GM12878 (cell line): ENCODE results near the gene C19orf47. TPM values are rescaled to one million over a fixed set of nuclear protein-coding genes. Genes with fewer than 3 reads are reported as not detected.
A peak's percentile ranks its signal among the peaks of the same experiment; 100 is the strongest.

ENCODE experiments used
- ATAC-seq: fragments of 200-7000 bp; cut with Tn5 transposase; 3 replicates; pipeline ENCODE4 v1.9.1; 2020; ENCODE audit warnings: mild to moderate bottlenecking, moderate library complexity
- BruUV-seq: library from RNA; stranded (reverse); fragments of 400-500 nt; replicated peaks from 2 replicates; lab custom pipeline; 2021; lab: Mats Ljungman, UMichigan
- CTCF ChIA-PET: fragments of 300-600 bp; sonication (Branson Sonifier 250); formaldehyde crosslinking; extraction: SDS; loops from one replicate; lab custom pipeline; 2021; ENCODE audit warnings: inconsistent platforms; lab: Yijun Ruan, JAX
- POLR2A ChIA-PET: fragments of 350-600 bp; formaldehyde crosslinking; extraction: SDS; loops from one replicate; lab custom pipeline; 2021; ENCODE audit warnings: inconsistent platforms; lab: Charles Lee
- RAD21 ChIA-PET: fragments of 300-600 bp; sonication (Branson Sonifier 250); formaldehyde crosslinking; loops from one replicate; lab custom pipeline; 2023; ENCODE audit warnings: antibody characterized with exemption; ENCODE audit not compliant: unreplicated experiment; lab: Charles Lee
- SMC1A ChIA-PET: fragments of 300-600 bp; sonication (Branson Sonifier 250); formaldehyde crosslinking; loops from one replicate; lab custom pipeline; 2023; ENCODE audit not compliant: unreplicated experiment, uncharacterized antibody; lab: Charles Lee
- DNase-seq: peaks from one replicate; pipeline ENCODE4 v3.0.0-alpha.2; 2011; ENCODE audit warnings: low read depth, low spot score
- FAIRE-seq: peaks from 3 replicates; lab custom pipeline; 2011; peaks lifted over from hg19 to GRCh38; lab: Jason Lieb, UNC
- H2AFZ ChIP-seq: 2 replicates; pipeline ENCODE4 v1.6.0; 2011; ENCODE audit warnings: low read depth, low read length, control low read depth; ENCODE audit not compliant: control insufficient read depth
- H3K27ac ChIP-seq: 2 replicates; pipeline ENCODE4 v1.5.1; 2011; ENCODE audit warnings: control low read depth; ENCODE audit not compliant: control insufficient read depth, insufficient read depth
- H3K27me3 ChIP-seq, 2 experiments: replicated peaks in 1 of 2; 2 replicates each; pipeline versions ENCODE4 v1.6.0 to v1.6.1; 2011; ENCODE audit warnings: low read length in 1 of 2; ENCODE audit not compliant: control insufficient read depth in 2 of 2, insufficient read depth in 2 of 2
- H3K36me3 ChIP-seq, 2 experiments: 2 replicates each; pipeline ENCODE4 v1.5.1; 2011; ENCODE audit warnings: low read length in 1 of 2; ENCODE audit not compliant: control insufficient read depth in 2 of 2, insufficient read depth in 2 of 2
- H3K4me1 ChIP-seq: 2 replicates; pipeline ENCODE4 v1.6.1; 2011; ENCODE audit warnings: mild to moderate bottlenecking, low read length, moderate library complexity, mixed read lengths; ENCODE audit not compliant: control insufficient read depth, insufficient read depth
- H3K4me2 ChIP-seq: 2 replicates; pipeline ENCODE4 v1.6.0; 2011; ENCODE audit warnings: control low read depth; ENCODE audit not compliant: control insufficient read depth, insufficient read depth
- H3K4me3 ChIP-seq: fragments of 200-600 bp; sonication (generic); 2 replicates; pipeline ENCODE4 v1.5.1; 2016
- H3K79me2 ChIP-seq: 2 replicates; pipeline ENCODE4 v1.6.0; 2011; ENCODE audit warnings: low read length; ENCODE audit not compliant: control insufficient read depth, insufficient read depth
- H3K9ac ChIP-seq: 2 replicates; pipeline ENCODE4 v1.8.0; 2011; ENCODE audit warnings: low read length, control low read depth, mixed read lengths; ENCODE audit not compliant: control insufficient read depth, insufficient read depth
- H3K9me3 ChIP-seq: replicated peaks from 3 replicates; pipeline ENCODE4 v1.5.1; 2011; ENCODE audit warnings: mild to moderate bottlenecking, low read length; ENCODE audit not compliant: control insufficient read depth, insufficient read depth
- H4K20me1 ChIP-seq: 2 replicates; pipeline ENCODE4 v1.6.0; 2011; ENCODE audit not compliant: control insufficient read depth, insufficient read depth
- FOS ChIP-seq: IDR thresholded peaks from 3 replicates; pipeline ENCODE4 v1.6.1; 2011; ENCODE audit warnings: borderline replicate concordance; ENCODE audit not compliant: insufficient read length; ENCODE audit errors: extremely low read depth
- HDGF ChIP-seq: fragments of 450-650 bp; IDR thresholded peaks from 2 replicates; pipeline ENCODE4 v1.6.1; 2016; ENCODE audit warnings: antibody characterized with exemption
- NBN ChIP-seq: fragments of 450-650 bp; IDR thresholded peaks from 2 replicates; pipeline ENCODE4 v1.6.1; 2016
- RAD51 ChIP-seq: fragments of 450-650 bp; IDR thresholded peaks from 2 replicates; pipeline ENCODE4 v1.6.1; 2016; ENCODE audit warnings: moderate library complexity, mild to moderate bottlenecking, inconsistent platforms
- SIN3A ChIP-seq: IDR thresholded peaks from 2 replicates; pipeline ENCODE4 v1.6.1; 2012; ENCODE audit warnings: low read depth, low read length, improper control_type of control experiment
- WGBS: methylation state at CpG from one replicate; pipeline ENCODE4 v1.1.6; 2016; ENCODE audit warnings: low lambda C conversion rate; ENCODE audit not compliant: insufficient replicate concordance, insufficient coverage; ENCODE audit errors: missing lambda C conversion rate; 5-methylcytosine and 5-hydroxymethylcytosine counted together
- in situ Hi-C: fragments of 300-500 bp; cut with MboI; formaldehyde crosslinking; loops from 9 replicates; pipeline ENCODE4 v1.14.3; 2018; ENCODE audit warnings: mixed read lengths
- intact Hi-C: fragments of 100-400 bp; cut with micrococcal nuclease; formaldehyde crosslinking; loops from one replicate; pipeline ENCODE4 v1.14.2; 2022; ENCODE audit not compliant: unreplicated experiment
- polyA plus RNA-seq, 11 experiments: library from polyadenylated mRNA; depleted of rRNA in 4 of 11; unstranded in 6 of 11; stranded (reverse) in 5 of 11; fragments of >200 nt; fragmentation: Nextera tagmentation in 4 of 11; fragmentation: Illumina TruSeq in 1 of 11; extraction: Ambion mirVana in 4 of 11; extraction: Trizol in 1 of 11; gene quantifications; 1 replicate in 1 of 11; 2 replicates in 10 of 11; pipeline versions ENCODE4 v1.2.1 to v1.2.3, GENCODE V29; 2011 to 2016; ENCODE audit warnings: inconsistent platforms in 2 of 11, missing spikeins in 2 of 11, low read depth in 1 of 11
- total RNA-seq, 4 experiments: library from RNA; depleted of rRNA in 3 of 4; stranded (reverse); fragments of >200 nt in 3 of 4; fragmentation: Illumina TruSeq in 1 of 4; extraction: Trizol in 1 of 4; gene quantifications; 2 replicates each; pipeline versions ENCODE4 v1.2.1 to v1.2.3, GENCODE V29; 2013 to 2021

C19orf47 gene
- total and polyA plus RNA-seq, 10 of the 15 experiments (the other 5 are each of a cell fraction or from before 2014, with no cell fraction given), result 0.11 to 29.1 (median 20.2) TPM

DNA sequence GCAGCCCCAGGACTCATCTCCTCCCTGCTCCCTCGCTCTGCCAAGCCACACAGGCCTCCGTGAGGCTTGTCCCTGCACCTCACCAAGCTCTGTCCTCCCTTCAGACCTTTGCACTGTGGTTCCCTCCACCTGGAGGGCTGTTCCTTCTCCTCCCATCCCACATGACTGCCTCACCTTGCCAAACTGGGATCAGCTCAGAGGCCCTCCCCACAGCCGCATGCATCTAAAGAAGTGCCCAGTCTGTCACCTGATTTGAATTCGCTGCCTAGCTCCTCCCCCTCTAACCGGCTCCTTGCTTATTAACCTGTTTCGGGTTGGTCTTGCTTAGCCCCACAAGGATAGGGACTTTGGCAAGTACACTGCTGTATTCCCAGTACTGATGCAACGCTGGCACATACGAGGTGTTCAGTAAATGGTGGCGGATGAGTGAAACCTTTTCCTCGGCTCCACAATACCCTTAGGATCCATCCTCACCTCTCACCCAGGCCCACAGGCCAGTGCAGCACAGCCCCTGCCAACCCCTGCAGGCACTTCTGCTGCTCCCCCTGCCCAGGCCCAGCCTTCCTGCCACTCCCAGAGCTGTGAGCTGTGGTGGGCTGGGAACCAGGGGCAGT is 67.5 kb downstream of the C19orf47 start:
- CTCF ChIA-PET, result interaction anchor here (1.0 to 2.3 kb wide), 2 partner anchors 18 to 183 kb away, joined by 4 to 6 read pairs; no protein-coding TSS in a partner anchor
- H3K4me3 ChIP-seq, result peak overlapping the region; percentile 59

More for the DNA sequence above, 67.5 kb downstream of the C19orf47 start:
- WGBS, result 81% methylated on average over 10 of the region's 10 CpGs
- H3K79me2 ChIP-seq, result peaks cover 82% of the 10 kb centered on the region
- H3K27me3 ChIP-seq, result no peaks in the 10 kb centered on the region
- intact Hi-C loops, result no loop called here
- peaks cover 2% of the 10 kb centered on the region for H4K20me1 ChIP-seq
- no peaks in the 10 kb centered on the region for H3K9me3 ChIP-seq
- BruUV-seq, result no TSS peak
- H3K4me2 ChIP-seq, result peak overlapping the region; percentile 70
- ChIA-PET POLR2A (interaction anchor here (0.7 kb wide), 1 partner anchor 246 kb away, joined by 3 read pairs; no protein-coding TSS in a partner anchor), SMC1A (interaction anchor here (1.0 to 1.3 kb wide), 2 partner anchors 24 to 90 kb away, joined by 3 read pairs; no protein-coding TSS in a partner anchor), RAD21 (interaction anchor here (0.7 to 1.7 kb wide), 5 partner anchors 25 to 185 kb away, joined by 3 to 6 read pairs (median 4); partner anchors contain the start of gene BLVRB)
- DNase-seq, result no peak
- FAIRE-seq, result no peak
- TF ChIP-seq NBN (0 out of 2 replicates have a peak, but pooled peaks have one; percentile 30), HDGF (peak; percentile 56; the same call in 1 of the 2 replicates), RAD51 (0 out of 2 replicates have a peak, but pooled peaks have one; percentile 35), FOS (no peak), SIN3A (0 out of 2 replicates have a peak, but pooled peaks have one; percentile 36)
- H2AFZ ChIP-seq, result no peak overlapping the region
- H3K4me1 ChIP-seq, result peaks cover 18% of the 10 kb centered on the region
- peaks cover 0 to 7% of the 10 kb centered on the region in 2 experiments; a peak in 3 of 4 replicates for H3K36me3 ChIP-seq
- 0 out of 2 replicates have a peak overlapping the region, but pooled peaks have one; percentile 5 for H3K9ac ChIP-seq
- peak overlapping the region; percentile 10; the same call in 1 of the 2 replicates for H3K27ac ChIP-seq
- 0 out of 3 replicates have a peak, but pooled peaks have one; percentile 7 for ATAC-seq
- in situ Hi-C loops, result no loop called here
